Measurements from ENCODE around the gene QRICH1.

QRICH1 gene

GRCh38 chr3:49024449-49024848, 69.4 kb downstream of the QRICH1 start:
- no peak overlapping the region for H2AFZ ChIP-seq (ENCODE audit: low read depth, low read length)
- no peak for DNase-seq
- H2BK120ac ChIP-seq (ENCODE audit: low read depth, low read length) = no peak overlapping the region
- no peak overlapping the region for H2BK12ac ChIP-seq (ENCODE audit: low read length in 2 of 2)
- no peak overlapping the region for H3K18ac ChIP-seq (ENCODE audit: low read depth in 1 of 2, low read length in 2 of 2)
- no peak overlapping the region for H2BK15ac ChIP-seq (ENCODE audit: low read depth, poor library complexity, severe bottlenecking)
- peaks cover 26% of the 10 kb centered on the region for H3K79me1 ChIP-seq (replicated peaks; ENCODE audit: low read length, poor library complexity, severe bottlenecking)
- H4K8ac ChIP-seq (ENCODE audit: low read length) = no peak overlapping the region
- peaks cover 26% of the 10 kb centered on the region for H3K4me1 ChIP-seq (ENCODE audit: control insufficient read depth, insufficient read depth, low read depth, low read length)
- no peak overlapping the region for H3K4me3 ChIP-seq (ENCODE audit: insufficient read depth in 1 of 2, low read depth in 1 of 2, low read length in 2 of 2)
- no peak overlapping the region for H3K23ac ChIP-seq (ENCODE audit: low read length in 2 of 2)
- H3K27me3 ChIP-seq (ENCODE audit: control insufficient read depth in 1 of 2, insufficient read depth in 1 of 2, low read length in 2 of 2) = no peaks in the 10 kb centered on the region
- WGBS = 98% methylated on average over 5 of the region's 5 CpGs
- H3K9ac ChIP-seq (ENCODE audit: low read length) = no peak overlapping the region
- H3K9me3 ChIP-seq (ENCODE audit: control insufficient read depth, low read length) = no peaks in the 10 kb centered on the region
- no peak overlapping the region for H4K91ac ChIP-seq (ENCODE audit: low read length)
- H2BK5ac ChIP-seq (ENCODE audit: low read depth, low read length, poor library complexity, severe bottlenecking) = no peak overlapping the region
- H3K4ac ChIP-seq (ENCODE audit: low read depth in 1 of 2, low read length in 2 of 2) = no peak overlapping the region
- no peak overlapping the region for H3K14ac ChIP-seq (ENCODE audit: low read length in 2 of 2)
- H2AK5ac ChIP-seq (ENCODE audit: low read length, severe bottlenecking) = no peak overlapping the region
- no peak overlapping the region for H3K4me2 ChIP-seq (ENCODE audit: low read length, poor library complexity, severe bottlenecking)
- peaks cover 57 to 63% of the 10 kb centered on the region in 2 experiments for H3K36me3 ChIP-seq (ENCODE audit: control insufficient read depth in 1 of 2, insufficient read depth in 2 of 2, low read depth in 1 of 2, low read length in 2 of 2)
- H3K27ac ChIP-seq (ENCODE audit: low read length, poor library complexity, severe bottlenecking) = no peak overlapping the region

DNA sequence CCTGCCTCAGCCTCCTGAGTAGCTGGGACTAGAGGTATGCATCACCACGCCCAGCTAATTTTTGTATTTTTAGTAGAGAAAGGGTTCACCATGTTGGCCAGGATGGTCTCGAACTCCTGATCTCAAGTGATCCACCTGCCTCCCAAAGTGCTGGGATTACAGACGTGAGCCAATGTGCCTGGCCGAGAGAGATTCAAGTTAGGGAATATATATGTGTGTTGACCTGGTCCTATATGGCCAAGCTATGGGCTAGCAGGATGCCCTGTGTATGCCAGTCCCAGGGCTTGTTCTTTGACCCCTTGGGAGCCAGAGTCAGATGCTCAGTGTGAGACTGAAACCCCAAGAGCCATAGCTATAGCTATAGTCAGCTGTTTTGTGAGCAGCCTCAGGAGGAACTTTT, 70.1 kb downstream of the QRICH1 start:
- no peak overlapping the region for H2BK5ac ChIP-seq (ENCODE audit: low read depth, low read length, poor library complexity, severe bottlenecking)
- H3K27ac ChIP-seq (ENCODE audit: low read length, poor library complexity, severe bottlenecking) = no peak overlapping the region
- peaks cover 56 to 57% of the 10 kb centered on the region in 2 experiments for H3K36me3 ChIP-seq (ENCODE audit: control insufficient read depth in 1 of 2, insufficient read depth in 2 of 2, low read depth in 1 of 2, low read length in 2 of 2)
- peaks cover 23% of the 10 kb centered on the region for H3K79me1 ChIP-seq (replicated peaks; ENCODE audit: low read length, poor library complexity, severe bottlenecking)
- WGBS = 94% methylated on average over 4 of the region's 4 CpGs
- no peak overlapping the region for H4K8ac ChIP-seq (ENCODE audit: low read length)
- H2BK12ac ChIP-seq (ENCODE audit: low read length in 2 of 2) = no peak overlapping the region
- peaks cover 25% of the 10 kb centered on the region for H3K4me1 ChIP-seq (ENCODE audit: control insufficient read depth, insufficient read depth, low read depth, low read length)
- no peak overlapping the region for H3K9ac ChIP-seq (ENCODE audit: low read length)
- H4K91ac ChIP-seq (ENCODE audit: low read length) = no peak overlapping the region
- no peaks in the 10 kb centered on the region for H3K9me3 ChIP-seq (ENCODE audit: control insufficient read depth, low read length)
- no peak overlapping the region for H3K4ac ChIP-seq (ENCODE audit: low read depth in 1 of 2, low read length in 2 of 2)
- no peak overlapping the region for H2BK15ac ChIP-seq (ENCODE audit: low read depth, poor library complexity, severe bottlenecking)
- H3K23ac ChIP-seq (ENCODE audit: low read length in 2 of 2) = no peak overlapping the region
- no peak overlapping the region for H3K4me2 ChIP-seq (ENCODE audit: low read length, poor library complexity, severe bottlenecking)
- H3K18ac ChIP-seq (ENCODE audit: low read depth in 1 of 2, low read length in 2 of 2) = no peak overlapping the region
- no peak overlapping the region for H2BK120ac ChIP-seq (ENCODE audit: low read depth, low read length)
- no peak overlapping the region for H2AFZ ChIP-seq (ENCODE audit: low read depth, low read length)
- DNase-seq = no peak
- H2AK5ac ChIP-seq (ENCODE audit: low read length, severe bottlenecking) = no peak overlapping the region
- H3K27me3 ChIP-seq (ENCODE audit: control insufficient read depth in 1 of 2, insufficient read depth in 1 of 2, low read length in 2 of 2) = no peaks in the 10 kb centered on the region
- no peak overlapping the region for H3K14ac ChIP-seq (ENCODE audit: low read length in 2 of 2)
- H3K4me3 ChIP-seq (ENCODE audit: insufficient read depth in 1 of 2, low read depth in 1 of 2, low read length in 2 of 2) = no peak overlapping the region

GRCh38 chr3:49022688-49023171, 71.1 kb downstream of the QRICH1 start:
- H4K91ac ChIP-seq (ENCODE audit: low read length) = no peak overlapping the region
- H2AK5ac ChIP-seq (ENCODE audit: low read length, severe bottlenecking) = no peak overlapping the region
- H3K4me3 ChIP-seq (ENCODE audit: insufficient read depth in 1 of 2, low read depth in 1 of 2, low read length in 2 of 2) = peak overlapping the region; percentile 84 to 94
- H3K36me3 ChIP-seq (ENCODE audit: control insufficient read depth in 1 of 2, insufficient read depth in 2 of 2, low read depth in 1 of 2, low read length in 2 of 2) = peaks cover 48 to 50% of the 10 kb centered on the region in 2 experiments
- H3K9me3 ChIP-seq (ENCODE audit: control insufficient read depth, low read length) = no peaks in the 10 kb centered on the region
- H3K27ac ChIP-seq (ENCODE audit: low read length, poor library complexity, severe bottlenecking) = peak overlapping the region; percentile 55
- H2AFZ ChIP-seq (ENCODE audit: low read depth, low read length) = no peak overlapping the region
- H4K8ac ChIP-seq (ENCODE audit: low read length) = no peak overlapping the region
- peak overlapping the region in 1 of 2 experiments; percentile 52 for H3K4ac ChIP-seq (ENCODE audit: low read depth in 1 of 2, low read length in 2 of 2)
- peak overlapping the region; percentile 58 for H3K4me2 ChIP-seq (ENCODE audit: low read length, poor library complexity, severe bottlenecking)
- no peak overlapping the region for H2BK15ac ChIP-seq (ENCODE audit: low read depth, poor library complexity, severe bottlenecking)
- DNase-seq = peak; percentile 36
- H3K9ac ChIP-seq (ENCODE audit: low read length) = peak overlapping the region; percentile 99
- H3K23ac ChIP-seq (ENCODE audit: low read length in 2 of 2) = no peak overlapping the region
- H3K14ac ChIP-seq (ENCODE audit: low read length in 2 of 2) = no peak overlapping the region
- no peak overlapping the region for H3K18ac ChIP-seq (ENCODE audit: low read depth in 1 of 2, low read length in 2 of 2)
- H2BK12ac ChIP-seq (ENCODE audit: low read length in 2 of 2) = no peak overlapping the region
- H3K27me3 ChIP-seq (ENCODE audit: control insufficient read depth in 1 of 2, insufficient read depth in 1 of 2, low read length in 2 of 2) = no peaks in the 10 kb centered on the region
- H3K4me1 ChIP-seq (ENCODE audit: control insufficient read depth, insufficient read depth, low read depth, low read length) = peaks cover 18% of the 10 kb centered on the region
- no peak overlapping the region for H2BK5ac ChIP-seq (ENCODE audit: low read depth, low read length, poor library complexity, severe bottlenecking)
- 35% methylated on average over 9 of the region's 12 CpGs for WGBS
- H2BK120ac ChIP-seq (ENCODE audit: low read depth, low read length) = no peak overlapping the region
- peaks cover 19% of the 10 kb centered on the region for H3K79me1 ChIP-seq (replicated peaks; ENCODE audit: low read length, poor library complexity, severe bottlenecking)

DNA sequence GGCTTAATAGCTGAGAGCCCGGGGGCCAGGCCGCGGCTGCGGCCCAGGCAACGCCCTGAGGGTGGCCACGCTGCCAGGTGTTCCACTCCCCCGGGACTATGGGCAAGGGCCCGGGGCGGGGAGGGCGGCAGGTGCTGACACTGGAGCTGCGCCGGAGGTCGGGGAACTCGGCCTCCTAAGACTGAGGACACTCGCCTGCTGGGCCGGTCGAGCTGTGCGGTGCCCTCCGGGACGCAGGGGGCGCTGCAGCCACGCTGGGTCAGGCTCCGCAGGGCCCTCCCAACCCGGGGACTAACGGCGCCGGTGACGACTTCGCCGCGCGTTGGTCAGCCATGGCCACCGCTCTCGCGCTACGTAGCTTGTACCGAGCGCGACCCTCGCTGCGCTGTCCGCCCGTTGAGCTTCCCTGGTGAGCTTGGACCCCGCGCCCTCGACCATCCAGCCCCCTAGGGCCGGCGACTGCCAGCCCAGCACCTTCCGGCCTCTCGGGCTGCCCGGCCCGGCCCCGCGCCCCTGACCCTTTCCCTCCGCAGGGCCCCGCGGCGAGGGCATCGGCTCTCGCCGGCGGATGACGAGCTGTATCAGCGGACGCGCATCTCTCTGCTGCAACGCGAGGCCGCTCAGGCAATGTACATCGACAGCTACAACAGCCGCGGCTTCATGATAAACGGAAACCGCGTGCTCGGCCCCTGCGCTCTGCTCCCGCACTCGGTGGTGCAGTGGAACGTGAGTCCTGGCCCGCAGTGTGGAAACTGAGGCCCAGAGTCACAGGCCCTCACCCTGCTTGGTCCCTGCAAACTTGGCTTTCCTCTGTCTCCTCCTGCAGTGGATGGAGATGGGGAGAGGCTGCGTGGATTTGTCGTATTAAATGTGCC, 71.8 kb downstream of the QRICH1 start, which contains the start of gene NDUFAF3:
Gene NDUFAF3, plus strand, starts transcription at position 309 of the 875 bp plus-strand sequence. Its CDS starts 24 bp downstream, at position 333.
- peak; percentile 94 for DNase-seq
- Histone ChIP-seq H3K14ac (ENCODE audit: low read length in 2 of 2) (peak within 1 kb of the TSS; percentile 68 to 93), H3K36me3 (ENCODE audit: control insufficient read depth in 1 of 2, insufficient read depth in 2 of 2, low read depth in 1 of 2, low read length in 2 of 2) (peaks cover 44 to 45% of the 10 kb centered on the region in 2 experiments), H2BK5ac (ENCODE audit: low read depth, low read length, poor library complexity, severe bottlenecking) (peak within 1 kb of the TSS; percentile 83), H4K91ac (ENCODE audit: low read length) (peak within 1 kb of the TSS; percentile 97), H3K79me1 (replicated peaks; ENCODE audit: low read length, poor library complexity, severe bottlenecking) (peaks cover 18% of the 10 kb centered on the region), H2AFZ (ENCODE audit: low read depth, low read length) (peak within 1 kb of the TSS; percentile 15), H3K23ac (ENCODE audit: low read length in 2 of 2) (peak within 1 kb of the TSS in 1 of 2 experiments; percentile 29), H3K4ac (ENCODE audit: low read depth in 1 of 2, low read length in 2 of 2) (peak within 1 kb of the TSS; percentile 92 to 99), H3K9ac (ENCODE audit: low read length) (peak within 1 kb of the TSS; percentile 99), H3K4me2 (ENCODE audit: low read length, poor library complexity, severe bottlenecking) (peak within 1 kb of the TSS; percentile 79), H3K18ac (ENCODE audit: low read depth in 1 of 2, low read length in 2 of 2) (peak within 1 kb of the TSS; percentile 97 to 98), H3K9me3 (ENCODE audit: control insufficient read depth, low read length) (no peaks in the 10 kb centered on the region), H2BK12ac (ENCODE audit: low read length in 2 of 2) (peak within 1 kb of the TSS in 1 of 2 experiments; percentile 75), H3K4me3 (ENCODE audit: insufficient read depth in 1 of 2, low read depth in 1 of 2, low read length in 2 of 2) (peak within 1 kb of the TSS; percentile 84 to 94), H2BK15ac (ENCODE audit: low read depth, poor library complexity, severe bottlenecking) (peak within 1 kb of the TSS; percentile 93), H2AK5ac (ENCODE audit: low read length, severe bottlenecking) (peak within 1 kb of the TSS; percentile 35), H2BK120ac (ENCODE audit: low read depth, low read length) (peak within 1 kb of the TSS; percentile 98), H4K8ac (ENCODE audit: low read length) (peak within 1 kb of the TSS; percentile 96), H3K27me3 (ENCODE audit: control insufficient read depth in 1 of 2, insufficient read depth in 1 of 2, low read length in 2 of 2) (no peaks in the 10 kb centered on the region), H3K4me1 (ENCODE audit: control insufficient read depth, insufficient read depth, low read depth, low read length) (peaks cover 25% of the 10 kb centered on the region), H3K27ac (ENCODE audit: low read length, poor library complexity, severe bottlenecking) (peak within 1 kb of the TSS; percentile 80)
- under 1% methylated on average over 77 of the region's 83 CpGs for WGBS

All from mesenchymal stem cell (in vitro differentiated cells and primary cell).